GM19099 (cell line): Measurements from ENCODE around the gene SLC30A10.

ENCODE experiments used
- POLR2A ChIP-seq: IDR thresholded peaks from 3 replicates; pipeline ENCODE4 v1.6.1; 2011; ENCODE audit warnings: low read depth; ENCODE audit not compliant: insufficient read length; ENCODE audit errors: extremely low read depth

The SLC30A10 gene

GRCh38 chr1:219875860-219876259 lies 52.5 kb downstream of the SLC30A10 start:
- no peak for TF ChIP-seq POLR2A

DNA sequence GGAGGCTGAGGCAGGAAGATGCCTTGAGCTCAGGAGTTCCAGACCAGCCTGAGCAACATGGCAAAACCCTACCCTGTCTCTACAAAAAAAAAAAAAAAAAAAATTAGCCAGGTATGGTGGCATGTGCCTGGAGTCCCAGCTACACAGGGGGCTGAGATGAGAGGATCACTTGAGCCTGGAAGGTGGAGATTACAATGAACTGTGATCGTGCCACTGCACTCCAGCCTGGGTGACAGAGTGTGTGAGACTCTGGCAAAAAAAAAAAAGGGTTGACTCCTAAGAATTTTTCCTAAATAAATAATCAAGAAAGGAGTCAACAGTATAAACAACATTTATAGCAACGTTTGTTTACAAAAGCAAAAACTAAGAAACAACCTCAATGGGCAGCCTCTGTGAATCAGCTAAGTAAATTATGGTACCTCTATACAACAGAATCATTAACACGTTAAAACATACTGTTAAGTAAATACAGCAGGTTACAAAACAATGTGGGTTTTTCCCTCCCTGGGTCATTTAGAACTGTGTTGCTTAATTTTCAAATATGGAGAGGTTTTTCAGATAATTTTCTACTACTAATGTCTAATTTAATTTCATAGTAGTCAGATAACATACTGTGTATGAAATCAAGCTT lies 56.8 kb downstream of the SLC30A10 start:
- no peak for TF ChIP-seq POLR2A
